Esophagus muscularis mucosa (tissue), 4 donors: Measurements from ENCODE around the gene EHHADH. TPM values are rescaled to one million over a fixed set of nuclear protein-coding genes. Genes with fewer than 3 reads are reported as not detected.

ENCODE experiments used
- DNase-seq: peaks from one replicate; pipeline ENCODE4 v3.0.0-alpha.2; 2017; ENCODE audit errors: extremely low spot score
- H3K27ac ChIP-seq, 4 donors: fragments of 200-600 bp; sonication (generic); replicated peaks in 1 of 4; 1 replicate in 3 of 4; 2 replicates in 1 of 4; pipeline ENCODE4 v1.5.1; 2016 to 2019; ENCODE audit warnings: mild to moderate bottlenecking in 1 of 4
- H3K27me3 ChIP-seq, 4 donors: fragments of 200-600 bp; sonication (generic); one replicate each; pipeline versions ENCODE4 v1.5.1 to v1.6.0; 2016 to 2019
- H3K36me3 ChIP-seq, 4 donors: fragments of 200-600 bp; sonication (generic); one replicate each; pipeline ENCODE4 v1.5.1; 2016 to 2019
- H3K4me1 ChIP-seq, 4 donors: fragments of 200-600 bp; sonication (generic); one replicate each; pipeline ENCODE4 v1.5.1; 2016 to 2019
- H3K4me3 ChIP-seq, 4 donors: fragments of 200-600 bp; sonication (generic); 1 replicate in 2 of 4; 2 replicates in 2 of 4; pipeline ENCODE4 v1.5.1; 2016 to 2019; ENCODE audit warnings: mild to moderate bottlenecking in 4 of 4, moderate library complexity in 1 of 4
- H3K9me3 ChIP-seq, 4 donors: fragments of 200-600 bp; sonication (generic); 1 replicate in 3 of 4; 2 replicates in 1 of 4; pipeline ENCODE4 v1.5.1; 2016 to 2019
- EP300 ChIP-seq: sonication (generic); formaldehyde crosslinking; IDR thresholded peaks from one replicate; pipeline ENCODE4 v1.6.1; 2017; ENCODE audit warnings: antibody characterized with exemption
- POLR2A ChIP-seq: fragments of 450-650 bp; IDR thresholded peaks from one replicate; pipeline ENCODE4 v1.6.1; 2017; ENCODE audit warnings: antibody characterized with exemption, moderate library complexity, mild to moderate bottlenecking, low read depth
- POLR2AphosphoS5 ChIP-seq, 2 donors: sonication (generic); formaldehyde crosslinking; IDR thresholded peaks; one replicate each; pipeline ENCODE4 v1.6.1; 2017; ENCODE audit warnings: antibody characterized with exemption in 2 of 2
- WGBS: methylation state at CpG from one replicate; pipeline ENCODE4 v1.1.5; 2018; 5-methylcytosine and 5-hydroxymethylcytosine counted together
- intact Hi-C: fragments of 100-400 bp; cut with DNase I; formaldehyde crosslinking; loops from one replicate; pipeline ENCODE4 v1.15.1; 2023
- total RNA-seq, 4 donors: library from RNA; depleted of rRNA; stranded (reverse); fragments of >200 nt; gene quantifications; one replicate each; pipeline versions ENCODE4 v1.1.0 to v1.2.1, GENCODE V29; 2016
- TF ChIP-seq, protein P1 (sequence below), 3 experiments: fragments of 200-600 bp in 2 of 3; fragments of 450-650 bp in 1 of 3; sonication (generic) in 2 of 3; IDR thresholded peaks; one replicate each; pipeline ENCODE4 v1.5.1; 2017 to 2019; ENCODE audit warnings: antibody characterized with exemption in 3 of 3, mild to moderate bottlenecking in 2 of 3, moderate library complexity in 1 of 3

Gene EHHADH
- total RNA-seq, 4 donors from 2014 or later: 2.1 to 4.7 (median 3.8) TPM

DNA sequence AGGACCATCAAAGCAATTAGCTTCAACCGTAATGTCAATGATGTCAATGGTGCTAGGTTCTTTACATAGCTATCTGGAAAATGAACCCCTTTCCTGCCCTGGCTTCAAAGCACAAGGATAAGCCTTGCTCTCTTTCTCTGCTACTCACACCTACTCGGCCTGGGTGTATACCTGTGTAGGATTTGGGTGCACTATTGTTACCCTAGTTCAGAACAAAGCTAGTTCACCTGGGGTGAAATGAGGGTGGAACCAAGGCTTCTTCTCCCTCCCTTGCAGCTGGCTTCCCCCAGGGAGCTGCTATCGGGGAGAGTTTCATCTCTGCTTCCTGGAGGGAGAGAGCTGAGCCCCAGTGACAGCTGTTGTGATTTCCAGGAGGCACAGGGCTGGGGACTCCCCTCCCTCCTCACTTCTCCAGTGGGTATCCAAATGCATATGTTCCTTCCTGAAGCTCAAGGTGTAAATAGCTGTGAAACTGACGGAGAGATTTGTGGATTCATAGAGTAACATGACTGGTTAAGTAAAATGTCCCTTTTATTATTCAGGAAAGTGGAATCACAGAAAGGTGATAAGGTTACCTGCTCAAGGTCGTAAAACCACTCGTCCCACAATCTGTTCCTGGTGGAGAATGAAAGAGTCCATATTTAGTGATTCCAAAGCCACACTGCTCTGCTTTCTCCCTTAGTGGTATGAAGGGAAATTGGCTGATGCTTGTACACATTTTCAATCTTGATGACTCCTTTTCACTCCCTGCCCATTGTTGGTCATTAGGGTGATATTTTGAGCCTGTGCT is 89.2 kb downstream of the EHHADH start:
- Histone ChIP-seq H3K4me1 (no peaks in the 10 kb centered on the region), H3K36me3 (no peaks in the 10 kb centered on the region), H3K27me3 (no peaks in the 10 kb centered on the region), H3K4me3 (no peak overlapping the region), H3K27ac (no peak overlapping the region), H3K9me3 (no peaks in the 10 kb centered on the region)
- intact Hi-C loops: no loop called here
- no peak for DNase-seq
- TF ChIP-seq POLR2A (no peak), EP300 (no peak), POLR2AphosphoS5 (IDR thresholded peaks at IDR 0.05) (no peak)
- TF ChIP-seq, protein P1, sequence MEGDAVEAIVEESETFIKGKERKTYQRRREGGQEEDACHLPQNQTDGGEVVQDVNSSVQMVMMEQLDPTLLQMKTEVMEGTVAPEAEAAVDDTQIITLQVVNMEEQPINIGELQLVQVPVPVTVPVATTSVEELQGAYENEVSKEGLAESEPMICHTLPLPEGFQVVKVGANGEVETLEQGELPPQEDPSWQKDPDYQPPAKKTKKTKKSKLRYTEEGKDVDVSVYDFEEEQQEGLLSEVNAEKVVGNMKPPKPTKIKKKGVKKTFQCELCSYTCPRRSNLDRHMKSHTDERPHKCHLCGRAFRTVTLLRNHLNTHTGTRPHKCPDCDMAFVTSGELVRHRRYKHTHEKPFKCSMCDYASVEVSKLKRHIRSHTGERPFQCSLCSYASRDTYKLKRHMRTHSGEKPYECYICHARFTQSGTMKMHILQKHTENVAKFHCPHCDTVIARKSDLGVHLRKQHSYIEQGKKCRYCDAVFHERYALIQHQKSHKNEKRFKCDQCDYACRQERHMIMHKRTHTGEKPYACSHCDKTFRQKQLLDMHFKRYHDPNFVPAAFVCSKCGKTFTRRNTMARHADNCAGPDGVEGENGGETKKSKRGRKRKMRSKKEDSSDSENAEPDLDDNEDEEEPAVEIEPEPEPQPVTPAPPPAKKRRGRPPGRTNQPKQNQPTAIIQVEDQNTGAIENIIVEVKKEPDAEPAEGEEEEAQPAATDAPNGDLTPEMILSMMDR (IDR thresholded peaks at IDR 0.05): no peak
- WGBS: 90% methylated on average over 6 of the region's 6 CpGs

DNA sequence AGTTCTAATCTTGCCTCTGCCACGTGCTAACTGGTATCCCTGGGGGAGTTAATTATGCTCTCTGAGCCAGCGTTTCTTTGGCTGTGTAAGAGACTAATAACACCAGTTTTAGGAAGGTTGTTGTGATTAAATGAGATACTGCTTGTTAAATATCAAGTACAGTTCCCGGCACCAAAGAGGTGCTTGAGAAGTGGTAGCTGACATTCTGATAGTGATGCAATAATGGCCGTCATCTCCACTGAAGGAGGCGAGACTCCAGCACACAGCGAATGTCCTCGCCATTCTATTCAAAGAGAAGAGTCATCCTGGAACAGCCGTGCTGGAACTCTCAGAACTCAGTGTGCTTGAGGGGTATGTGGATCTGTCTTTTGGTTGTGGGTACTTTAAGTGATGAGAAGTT is 91.2 kb downstream of the EHHADH start:
- no peaks in the 10 kb centered on the region for H3K4me1 ChIP-seq
- no peak overlapping the region for H3K27ac ChIP-seq
- H3K36me3 ChIP-seq: no peaks in the 10 kb centered on the region
- TF ChIP-seq EP300 (no peak), POLR2AphosphoS5 (IDR thresholded peaks at IDR 0.05) (no peak), POLR2A (no peak)
- TF ChIP-seq, protein P1 (IDR thresholded peaks at IDR 0.05): no peak
- DNase-seq: no peak
- WGBS: 87% methylated on average over 8 of the region's 8 CpGs
- intact Hi-C loops: no loop called here
- H3K9me3 ChIP-seq: no peaks in the 10 kb centered on the region
- no peak overlapping the region for H3K4me3 ChIP-seq
- H3K27me3 ChIP-seq: no peaks in the 10 kb centered on the region

DNA sequence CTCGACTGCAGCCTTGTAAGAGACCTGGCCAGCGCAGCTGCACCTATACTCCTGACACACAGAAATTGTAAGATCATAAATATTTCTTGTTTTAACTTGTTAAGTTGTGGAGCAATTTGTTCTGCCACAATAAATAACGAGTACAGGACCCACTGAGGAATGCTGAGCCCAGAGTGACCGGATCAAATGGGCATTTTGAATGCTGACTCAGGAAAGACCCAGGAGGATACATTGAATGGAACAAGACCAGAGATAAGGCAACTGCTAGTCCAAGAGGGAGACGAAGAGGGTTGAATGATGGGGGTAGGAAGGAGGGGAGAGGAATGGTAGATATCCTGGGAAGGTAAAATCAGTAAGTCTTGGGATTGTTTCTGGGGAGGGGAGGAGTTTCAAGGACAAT is 92.1 kb downstream of the EHHADH start:
- no peak for DNase-seq
- no peak overlapping the region for H3K27ac ChIP-seq
- no peak overlapping the region for H3K4me3 ChIP-seq
- 85% methylated on average over 5 of the region's 5 CpGs for WGBS
- H3K9me3 ChIP-seq: no peaks in the 10 kb centered on the region
- no peaks in the 10 kb centered on the region for H3K4me1 ChIP-seq
- H3K36me3 ChIP-seq: no peaks in the 10 kb centered on the region
- TF ChIP-seq, protein P1 (IDR thresholded peaks at IDR 0.05): no peak
- TF ChIP-seq POLR2A: no peak
- TF ChIP-seq EP300: no peak
- TF ChIP-seq POLR2AphosphoS5 (IDR thresholded peaks at IDR 0.05): no peak
- H3K27me3 ChIP-seq: no peaks in the 10 kb centered on the region
- intact Hi-C loops: no loop called here

DNA sequence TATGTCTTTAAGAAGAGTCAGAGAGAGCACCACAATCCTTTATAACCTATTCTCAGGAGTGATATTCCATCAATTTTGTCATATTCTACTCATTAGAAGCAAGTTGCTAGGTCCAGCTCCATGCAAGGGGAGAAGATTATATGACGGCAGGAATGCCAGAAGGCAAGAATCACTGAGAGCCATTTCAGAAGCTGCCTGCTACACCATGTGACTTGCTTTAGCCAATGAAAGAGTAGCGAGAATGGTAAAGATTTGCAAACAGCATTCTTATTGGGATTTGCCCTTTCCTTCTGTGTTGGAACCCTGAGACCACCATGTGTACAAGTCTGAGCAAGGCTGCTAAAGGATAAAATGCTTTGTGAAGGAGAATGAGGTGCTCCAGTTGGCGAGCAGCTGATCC is 96.5 kb downstream of the EHHADH start:
- TF ChIP-seq POLR2A: no peak
- no peak for TF ChIP-seq EP300
- TF ChIP-seq, protein P1 (IDR thresholded peaks at IDR 0.05): no peak
- TF ChIP-seq POLR2AphosphoS5 (IDR thresholded peaks at IDR 0.05): no peak
- Histone ChIP-seq H3K9me3 (no peaks in the 10 kb centered on the region), H3K27me3 (peaks cover 0 to 3% (median 0%) of the 10 kb centered on the region in 4 donors), H3K27ac (no peak overlapping the region), H3K4me3 (no peak overlapping the region), H3K36me3 (no peaks in the 10 kb centered on the region), H3K4me1 (peaks cover 6 to 16% (median 13%) of the 10 kb centered on the region in 4 donors)
- DNase-seq: no peak
- intact Hi-C loops: no loop called here
- WGBS: 93% methylated on average over 3 of the region's 3 CpGs

DNA sequence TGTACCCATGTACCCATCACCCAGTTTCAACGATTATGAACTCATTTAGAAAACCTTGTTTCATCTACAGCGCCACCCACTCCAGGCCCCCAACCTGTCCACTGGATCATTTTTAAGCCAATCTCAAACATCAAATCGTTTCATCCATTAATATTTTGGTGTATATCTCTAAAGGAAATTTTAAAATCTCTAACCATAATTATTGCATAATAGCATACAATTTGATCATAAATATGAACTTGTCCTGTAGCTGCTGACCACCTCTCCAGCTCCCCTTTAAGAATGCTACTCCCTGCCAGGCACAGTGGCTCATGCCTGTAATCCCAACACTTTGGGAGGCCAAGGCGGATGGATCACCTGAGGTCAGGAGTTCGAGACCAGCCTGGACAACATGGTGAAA is 98.2 kb downstream of the EHHADH start:
- DNase-seq: no peak
- TF ChIP-seq POLR2A (no peak), EP300 (no peak), POLR2AphosphoS5 (IDR thresholded peaks at IDR 0.05) (no peak)
- TF ChIP-seq, protein P1 (IDR thresholded peaks at IDR 0.05): no peak
- WGBS: 92% methylated on average over 5 of the region's 5 CpGs
- H3K36me3 ChIP-seq: no peaks in the 10 kb centered on the region
- no peak overlapping the region for H3K27ac ChIP-seq
- intact Hi-C loops: no loop called here
- H3K4me1 ChIP-seq: peaks cover 6 to 27% (median 16%) of the 10 kb centered on the region in 4 donors
- H3K9me3 ChIP-seq: no peaks in the 10 kb centered on the region
- peaks cover 0 to 4% (median 0%) of the 10 kb centered on the region in 4 donors for H3K27me3 ChIP-seq
- H3K4me3 ChIP-seq: no peak overlapping the region
